HCT116 (cell line): ENCODE results near the gene VPS37D. TPM values are rescaled to one million over a fixed set of nuclear protein-coding genes. Genes with fewer than 3 reads are reported as not detected.

Experiments used
- ATAC-seq: fragments of 200-7000 bp; cut with Tn5 transposase; 2 replicates; pipeline ENCODE4 v1.9.1; 2020; ENCODE audit warnings: mild to moderate bottlenecking, moderate library complexity
- BruUV-seq: library from RNA; stranded (reverse); fragments of 400-500 nt; replicated peaks from 2 replicates; lab custom pipeline; 2021; lab: Mats Ljungman, UMichigan
- CTCF ChIA-PET: fragments of 300-600 bp; sonication (Branson Sonifier 250); formaldehyde crosslinking; loops from one replicate; lab custom pipeline; 2021; ENCODE audit warnings: antibody characterized with exemption; lab: Charles Lee
- POLR2A ChIA-PET: fragments of 300-600, 350-600 bp; sonication (Branson Sonifier 250); formaldehyde crosslinking; loops from one replicate; lab custom pipeline; 2021; ENCODE audit warnings: antibody characterized with exemption; lab: Charles Lee
- RAD21 ChIA-PET, 2 experiments: fragments of 300-600 bp; sonication (Branson Sonifier 250); formaldehyde crosslinking; loops; one replicate each; lab custom pipeline; 2023; ENCODE audit warnings: low total read pairs in 2 of 2; ENCODE audit not compliant: uncharacterized antibody in 2 of 2, unreplicated experiment in 2 of 2, low non-redundant PET in 1 of 2; lab: Charles Lee
- DNase-seq: peaks from one replicate; pipeline ENCODE4 v3.0.0-alpha.2; 2010; ENCODE audit warnings: low read depth, low spot score
- H2AFZ ChIP-seq: fragments of 200-600 bp; shearing (Covaris generic), sonication (generic); 2 replicates; pipeline ENCODE4 v1.6.1; 2017; ENCODE audit warnings: low read depth, mixed run types, mixed read lengths, antibody characterized with exemption, low read length; ENCODE audit not compliant: poor library complexity, severe bottlenecking
- H3K27ac ChIP-seq: 2 replicates; pipeline ENCODE4 v1.5.1; 2012; ENCODE audit warnings: low read depth, low read length
- H3K27me3 ChIP-seq: fragments of 200-600 bp; sonication (generic); 2 replicates; pipeline ENCODE4 v1.6.1; 2016; ENCODE audit warnings: mixed run types, low read length, mixed read lengths; ENCODE audit not compliant: insufficient read depth
- H3K36me3 ChIP-seq, 2 experiments: fragments of 200-500 bp in 1 of 2; fragments of 200-600 bp in 1 of 2; sonication (Bioruptor generic) in 1 of 2; sonication (generic) in 1 of 2; 2 replicates each; pipeline versions ENCODE4 v1.5.1 to v1.6.1; 2014 to 2016; ENCODE audit warnings: low read length in 2 of 2, inconsistent platforms in 1 of 2, mixed read lengths in 1 of 2, mixed run types in 1 of 2; ENCODE audit not compliant: insufficient read depth in 2 of 2, control insufficient read depth in 1 of 2
- H3K4me1 ChIP-seq, 2 experiments: fragments of 200-600 bp in 1 of 2; sonication (generic) in 1 of 2; 2 replicates each; pipeline versions ENCODE4 v1.5.1 to v1.6.1; 2012 to 2017; ENCODE audit warnings: low read length in 2 of 2, inconsistent platforms in 1 of 2, mild to moderate bottlenecking in 1 of 2, mixed read lengths in 1 of 2, mixed run types in 1 of 2, moderate library complexity in 1 of 2; ENCODE audit not compliant: insufficient read depth in 2 of 2, control insufficient read depth in 1 of 2
- H3K4me2 ChIP-seq: fragments of 200-600 bp; sonication (generic); 2 replicates; pipeline ENCODE4 v1.6.1; 2017; ENCODE audit warnings: mixed run types, low read length, mixed read lengths
- H3K4me3 ChIP-seq, 2 experiments: fragments of 200-600 bp in 1 of 2; sonication (generic) in 1 of 2; replicated peaks in 1 of 2; 2 replicates each; pipeline ENCODE4 v1.5.1; 2011 to 2016; ENCODE audit warnings: low read length in 2 of 2, control low read depth in 1 of 2, low read depth in 1 of 2, mild to moderate bottlenecking in 1 of 2, mixed read lengths in 1 of 2, mixed run types in 1 of 2
- H3K79me2 ChIP-seq: fragments of 200-600 bp; sonication (generic); 2 replicates; pipeline ENCODE4 v1.6.1; 2017; ENCODE audit warnings: mild to moderate bottlenecking, mixed run types, low read length, moderate library complexity, mixed read lengths; ENCODE audit not compliant: insufficient read depth
- H3K9ac ChIP-seq: fragments of 200-600 bp; sonication (generic); 2 replicates; pipeline ENCODE4 v1.6.1; 2016; ENCODE audit warnings: low read length, mixed read lengths
- H3K9me2 ChIP-seq: fragments of 200-600 bp; sonication (generic), shearing (Covaris generic); 2 replicates; pipeline ENCODE4 v1.6.1; 2017; ENCODE audit warnings: mixed run types, mild to moderate bottlenecking, moderate library complexity; ENCODE audit not compliant: insufficient read depth
- H3K9me3 ChIP-seq, 2 experiments: fragments of 200-500 bp in 1 of 2; fragments of 200-600 bp in 1 of 2; sonication (Bioruptor generic) in 1 of 2; sonication (generic) in 1 of 2; 2 replicates each; pipeline ENCODE4 v1.6.1; 2014 to 2017; ENCODE audit warnings: low read length in 2 of 2, mixed read lengths in 2 of 2, inconsistent platforms in 1 of 2, low read depth in 1 of 2, mild to moderate bottlenecking in 1 of 2, mixed run types in 1 of 2, moderate library complexity in 1 of 2; ENCODE audit not compliant: control insufficient read depth in 1 of 2, insufficient read depth in 1 of 2
- H4K20me1 ChIP-seq: fragments of 200-600 bp; sonication (generic), shearing (Covaris generic); 2 replicates; pipeline ENCODE4 v1.6.1; 2017; ENCODE audit warnings: mixed run types, mild to moderate bottlenecking, moderate library complexity; ENCODE audit not compliant: insufficient read depth
- ATF3 ChIP-seq: IDR thresholded peaks from 2 replicates; pipeline ENCODE4 v1.6.1; 2012
- CBX3 ChIP-seq: IDR thresholded peaks from 2 replicates; pipeline ENCODE4 v1.6.1; 2012; ENCODE audit warnings: low read depth
- CTCF ChIP-seq, 3 experiments: fragments of 200-600 bp in 1 of 3; sonication (generic) in 1 of 3; IDR thresholded peaks in 2 of 3; conservative IDR thresholded peaks in 1 of 3; 2 replicates each; pipeline ENCODE4 v1.5.1; 2012 to 2017; ENCODE audit warnings: low read depth in 2 of 3, low read length in 2 of 3, antibody characterized with exemption in 1 of 3, borderline replicate concordance in 1 of 3, control low read depth in 1 of 3, mild to moderate bottlenecking in 1 of 3, mixed read lengths in 1 of 3, mixed run types in 1 of 3, moderate library complexity in 1 of 3; ENCODE audit not compliant: insufficient read depth in 1 of 3
- EZH2phosphoT487 ChIP-seq: fragments of 200-600 bp; IDR thresholded peaks from 2 replicates; pipeline ENCODE4 v1.6.1; 2018; ENCODE audit warnings: antibody characterized with exemption, borderline replicate concordance
- MAX ChIP-seq: IDR thresholded peaks from 2 replicates; pipeline ENCODE4 v1.6.1; 2012
- POLR2A ChIP-seq: IDR thresholded peaks from 2 replicates; pipeline ENCODE4 v1.7.0; 2011; ENCODE audit warnings: borderline replicate concordance; ENCODE audit not compliant: insufficient read depth, insufficient read length; ENCODE audit errors: extremely low read depth
- RAD21 ChIP-seq: IDR thresholded peaks from 2 replicates; pipeline ENCODE4 v1.6.1; 2012; ENCODE audit warnings: low read depth, mild to moderate bottlenecking
- SP1 ChIP-seq: IDR thresholded peaks from 2 replicates; pipeline ENCODE4 v1.6.1; 2012; ENCODE audit warnings: low read depth
- TCF7L2 ChIP-seq: IDR thresholded peaks from 2 replicates; pipeline ENCODE4 v1.7.0; 2011; ENCODE audit warnings: borderline replicate concordance, inconsistent platforms; ENCODE audit not compliant: insufficient read depth, insufficient read length; ENCODE audit errors: extremely low read depth
- ZFX ChIP-seq: fragments of 450-650 bp; IDR thresholded peaks from 2 replicates; pipeline ENCODE4 v1.6.1; 2017
- ZNF274 ChIP-seq: fragments of 200-500 bp; sonication (Bioruptor generic); IDR thresholded peaks from 2 replicates; pipeline ENCODE4 v1.6.1; 2014; ENCODE audit warnings: mild to moderate bottlenecking, low read depth, low read length, inconsistent platforms
- intact Hi-C: fragments of 100-400 bp; cut with micrococcal nuclease; formaldehyde crosslinking; loops from 2 replicates; pipeline ENCODE4 v1.10.0; 2022
- total RNA-seq: library from RNA; stranded (reverse); gene quantifications from one replicate; pipeline ENCODE4 v1.2.1, GENCODE V29; 2021; ENCODE audit not compliant: unreplicated experiment
- TF ChIP-seq, protein P1 (sequence below): IDR thresholded peaks from 2 replicates; pipeline ENCODE4 v1.6.1; 2011; ENCODE audit warnings: mild to moderate bottlenecking, low read length, moderate library complexity; ENCODE audit not compliant: insufficient replicate concordance; ENCODE audit errors: extremely low read depth

VPS37D gene
- total RNA-seq, 1 experiment from 2014 or later: 9.5 TPM

GRCh38 chr7:73628504-73628903 is 39.1 kb upstream of the VPS37D start:
- ATAC-seq (no peak), DNase-seq (no peak)
- Histone ChIP-seq H3K9me2 (no peaks in the 10 kb centered on the region), H3K4me2 (no peak overlapping the region), H3K4me3 (no peak overlapping the region), H3K4me1 (peaks cover 28 to 63% of the 10 kb centered on the region in 2 experiments), H3K36me3 (no peaks in the 10 kb centered on the region), H4K20me1 (no peaks in the 10 kb centered on the region), H3K9me3 (no peaks in the 10 kb centered on the region), H3K27me3 (no peaks in the 10 kb centered on the region), H3K27ac (no peak overlapping the region), H3K9ac (no peak overlapping the region), H2AFZ (no peak overlapping the region), H3K79me2 (peaks cover 6% of the 10 kb centered on the region; the same call in 1 of the 2 replicates)
- TF ChIP-seq CTCF (IDR thresholded peaks at IDR 0.05 in 2 of 3, conservative IDR thresholded peaks at IDR 0.05 in 1 of 3; ENCODE audit: borderline replicate concordance in 1 of 3, insufficient read depth in 1 of 3, low read depth in 2 of 3, low read length in 2 of 3) (no peak), RAD21 (no peak), POLR2A (no peak), SP1 (no peak), CBX3 (no peak), EZH2phosphoT487 (no peak), ZFX (no peak), ATF3 (no peak), ZNF274 (no peak), TCF7L2 (no peak), MAX (no peak)
- TF ChIP-seq, protein P1, sequence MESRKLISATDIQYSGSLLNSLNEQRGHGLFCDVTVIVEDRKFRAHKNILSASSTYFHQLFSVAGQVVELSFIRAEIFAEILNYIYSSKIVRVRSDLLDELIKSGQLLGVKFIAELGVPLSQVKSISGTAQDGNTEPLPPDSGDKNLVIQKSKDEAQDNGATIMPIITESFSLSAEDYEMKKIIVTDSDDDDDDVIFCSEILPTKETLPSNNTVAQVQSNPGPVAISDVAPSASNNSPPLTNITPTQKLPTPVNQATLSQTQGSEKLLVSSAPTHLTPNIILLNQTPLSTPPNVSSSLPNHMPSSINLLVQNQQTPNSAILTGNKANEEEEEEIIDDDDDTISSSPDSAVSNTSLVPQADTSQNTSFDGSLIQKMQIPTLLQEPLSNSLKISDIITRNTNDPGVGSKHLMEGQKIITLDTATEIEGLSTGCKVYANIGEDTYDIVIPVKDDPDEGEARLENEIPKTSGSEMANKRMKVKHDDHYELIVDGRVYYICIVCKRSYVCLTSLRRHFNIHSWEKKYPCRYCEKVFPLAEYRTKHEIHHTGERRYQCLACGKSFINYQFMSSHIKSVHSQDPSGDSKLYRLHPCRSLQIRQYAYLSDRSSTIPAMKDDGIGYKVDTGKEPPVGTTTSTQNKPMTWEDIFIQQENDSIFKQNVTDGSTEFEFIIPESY: no peak
- CTCF ChIA-PET: interaction anchor here (1.3 to 1.7 kb wide), 5 partner anchors 11 to 111 kb away, joined by 3 to 9 read pairs (median 6); no protein-coding TSS in a partner anchor
- intact Hi-C loops: loop anchor here (10.0 kb wide), 1 partner anchor 226 kb away; no protein-coding TSS in a partner anchor
- no TSS peak for BruUV-seq
- POLR2A ChIA-PET: interaction anchor here (1.3 kb wide), 1 partner anchor 110 kb away, joined by 3 read pairs; the partner anchor contains the start of gene ABHD11
- RAD21 ChIA-PET: no interaction called here
